Germinal center (tissue), 1 donor: ENCODE measurements around the gene PNRC1.
"Not testable (repeated sequence)": the region's sequence is repeated elsewhere in the genome, so short reads cannot be mapped to it uniquely, and the experiment has no call there.

Experiments
- DNase-seq: peaks from one replicate; pipeline ENCODE4 v3.0.0; 2012; ENCODE audit warnings: mixed read lengths, low spot score

The PNRC1 gene

GRCh38 chr6:89059227-89059626 lies 21.3 kb upstream of the PNRC1 start:
- DNase-seq: no peak

- no peak for DNase-seq
These were observed 16.7 kb upstream of the PNRC1 start for GRCh38 chr6:89063881-89064280.

GRCh38 chr6:89064931-89065330 lies 15.6 kb upstream of the PNRC1 start:
- DNase-seq: not testable (repeated sequence)

- not testable (repeated sequence) for DNase-seq
These were observed 14.4 kb upstream of the PNRC1 start for GRCh38 chr6:89066121-89066520.

- DNase-seq: no peak
These were observed 13.5 kb upstream of the PNRC1 start for GRCh38 chr6:89066940-89067646.

- no peak for DNase-seq
These were observed 12.8 kb upstream of the PNRC1 start for GRCh38 chr6:89067796-89068195.

GRCh38 chr6:89068695-89069094 lies 11.9 kb upstream of the PNRC1 start:
- DNase-seq: no peak

GRCh38 chr6:89069536-89070163 lies 10.9 kb upstream of the PNRC1 start:
- no peak for DNase-seq

- no peak for DNase-seq
These were observed 9.5 kb upstream of the PNRC1 start for GRCh38 chr6:89071036-89071435.

- DNase-seq: no peak
These were observed 7.4 kb upstream of the PNRC1 start for GRCh38 chr6:89073014-89073620.

GRCh38 chr6:89073840-89074239 lies 6.7 kb upstream of the PNRC1 start:
- no peak for DNase-seq

- peak; percentile 34 for DNase-seq
These were observed 878 bp upstream of the PNRC1 start for GRCh38 chr6:89079511-89080234.

- DNase-seq: no peak
These were observed 525 bp downstream of the PNRC1 start for GRCh38 chr6:89081129-89081422.

GRCh38 chr6:89081423-89082322 lies 1.1 kb downstream of the PNRC1 start:
- peak; percentile 94 for DNase-seq

GRCh38 chr6:89082486-89082891 lies 1.9 kb downstream of the PNRC1 start:
- DNase-seq: no peak

GRCh38 chr6:89084542-89084941 lies 4.0 kb downstream of the PNRC1 start:
- DNase-seq: no peak

- no peak for DNase-seq
These were observed 4.4 kb downstream of the PNRC1 start for GRCh38 chr6:89084954-89085353.

- DNase-seq: no peak
These were observed 5.1 kb downstream of the PNRC1 start for GRCh38 chr6:89085409-89086205.

- no peak for DNase-seq
These were observed 7.3 kb downstream of the PNRC1 start for GRCh38 chr6:89087881-89088280.

GRCh38 chr6:89098461-89098860 lies 17.9 kb downstream of the PNRC1 start:
- DNase-seq: no peak

GRCh38 chr6:89100114-89100513 lies 19.6 kb downstream of the PNRC1 start:
- DNase-seq: no peak
